Natural killer cell (primary cell): ENCODE results near the gene GJA9. TPM values are rescaled to one million over a fixed set of nuclear protein-coding genes. Genes with fewer than 3 reads are reported as not detected.
A peak's percentile ranks its signal among the peaks of the same experiment; 100 is the strongest.

Experiments
- ATAC-seq, 3 donors: fragments of 150-1000 bp in 2 of 3; fragments of 200-7000 bp in 1 of 3; cut with Tn5 transposase; 1 replicate in 1 of 3; 2 replicates in 2 of 3; pipeline ENCODE4 v1.10.0; 2021; ENCODE audit warnings: mild to moderate bottlenecking in 2 of 3, moderate library complexity in 2 of 3
- DNase-seq, 2 donors: peaks; one replicate each; pipeline versions ENCODE4 v3.0.0 to v3.0.0-alpha.2; 2013 to 2021; ENCODE audit warnings: mixed read lengths in 1 of 2
- H3K27ac ChIP-seq: one replicate; pipeline ENCODE4 v1.5.1; 2013; ENCODE audit warnings: mild to moderate bottlenecking, low read length
- H3K27me3 ChIP-seq: one replicate; pipeline ENCODE4 v1.6.1; 2013; ENCODE audit warnings: low read length; ENCODE audit not compliant: control insufficient read depth, insufficient read depth
- H3K36me3 ChIP-seq: one replicate; pipeline ENCODE4 v1.6.1; 2013; ENCODE audit warnings: low read length; ENCODE audit not compliant: control insufficient read depth, insufficient read depth
- H3K4me1 ChIP-seq: one replicate; pipeline ENCODE4 v1.6.1; 2013; ENCODE audit warnings: low read length; ENCODE audit not compliant: control insufficient read depth, insufficient read depth
- H3K4me3 ChIP-seq: one replicate; pipeline ENCODE4 v1.5.1; 2013; ENCODE audit warnings: low read length
- H3K9me3 ChIP-seq: one replicate; pipeline ENCODE4 v1.6.1; 2013; ENCODE audit warnings: low read length; ENCODE audit not compliant: control insufficient read depth, insufficient read depth
- H3K27ac Mint-ChIP-seq, 2 donors: one replicate each; pipeline ENCODE4 v1.8.0; 2022; ENCODE audit warnings: mild to moderate bottlenecking in 2 of 2, mixed read lengths in 2 of 2, moderate library complexity in 1 of 2
- H3K27me3 Mint-ChIP-seq, 2 donors: one replicate each; pipeline ENCODE4 v1.8.0; 2022; ENCODE audit warnings: low read depth in 2 of 2, mixed read lengths in 2 of 2
- H3K36me3 Mint-ChIP-seq: one replicate; pipeline ENCODE4 v1.8.0; 2022; ENCODE audit warnings: mixed read lengths
- H3K4me1 Mint-ChIP-seq, 2 donors: one replicate each; pipeline ENCODE4 v1.8.0; 2022; ENCODE audit warnings: mixed read lengths in 2 of 2
- H3K4me3 Mint-ChIP-seq: one replicate; pipeline ENCODE4 v1.8.0; 2022; ENCODE audit warnings: mild to moderate bottlenecking, moderate library complexity, mixed read lengths
- H3K9me3 Mint-ChIP-seq, 2 donors: one replicate each; pipeline ENCODE4 v1.8.0; 2022; ENCODE audit warnings: mixed read lengths in 2 of 2
- CTCF ChIP-seq: fragments of 200-600 bp; IDR thresholded peaks from one replicate; pipeline ENCODE4 v1.8.0; 2022; ENCODE audit warnings: antibody characterized with exemption
- WGBS: methylation state at CpG from one replicate; pipeline ENCODE4 v1.1.7; 2013; ENCODE audit warnings: missing lambda C conversion rate; ENCODE audit not compliant: insufficient coverage; 5-methylcytosine and 5-hydroxymethylcytosine counted together
- intact Hi-C: fragments of 100-400 bp; cut with micrococcal nuclease; formaldehyde crosslinking; loops from one replicate; pipeline ENCODE4 v1.14.2; 2022
- total RNA-seq, 4 donors: library from RNA; stranded (reverse); fragments of 120-200 nt in 1 of 4; gene quantifications; one replicate each; pipeline versions ENCODE4 v1.2.3 to v1.2.4, GENCODE V29; 2013 to 2022

Gene GJA9
- total RNA-seq, 3 donors from 2014 or later (not counting 1 experiment from before 2014, with no cell fraction given): not detected

- peak; percentile 96 to 99 for DNase-seq
- peak within 1 kb of the TSS; percentile 65 for H3K27ac ChIP-seq
- WGBS: under 1% methylated on average over 68 of the region's 69 CpGs
Observed at GRCh38 chr1:38873027-38873969, 8.1 kb downstream of the GJA9 start, which contains the start of gene MYCBP. Gene MYCBP, minus strand, starts transcription at chr1:38873348. Its CDS starts 43 bp downstream, at chr1:38873305.

GRCh38 chr1:38872401-38873026 is 8.9 kb downstream of the GJA9 start:
- H3K9me3 Mint-ChIP-seq: no peaks in the 10 kb centered on the region
- peak overlapping the region; percentile 59 for H3K27ac ChIP-seq
- ATAC-seq (peak; percentile 0 to 41 (median 1)), DNase-seq (peak in 1 of 2 donors; percentile 57)
- H3K36me3 ChIP-seq: no peaks in the 10 kb centered on the region
- H3K9me3 ChIP-seq: no peaks in the 10 kb centered on the region
- no peaks in the 10 kb centered on the region for H3K27me3 ChIP-seq
- no peak for TF ChIP-seq CTCF
- 2% methylated on average over 24 of the region's 25 CpGs for WGBS
- peak overlapping the region; percentile 84 to 89 for H3K27ac Mint-ChIP-seq
- H3K36me3 Mint-ChIP-seq: no peaks in the 10 kb centered on the region
- intact Hi-C loops: loop anchor here (1.0 to 5.0 kb wide), 2 partner anchors 13 to 155 kb away; partner anchors contain the start of genes NDUFS5 and RRAGC
- H3K4me3 ChIP-seq: peak overlapping the region; percentile 80
- H3K4me3 Mint-ChIP-seq: peak overlapping the region; percentile 89
- peaks cover 13% of the 10 kb centered on the region for H3K4me1 ChIP-seq
- H3K27me3 Mint-ChIP-seq: no peaks in the 10 kb centered on the region
- H3K4me1 Mint-ChIP-seq: peaks cover 28 to 31% of the 10 kb centered on the region in 2 donors

More at GRCh38 chr1:38873027-38873969, 8.1 kb downstream of the GJA9 start, which contains the start of gene MYCBP:
- no peaks in the 10 kb centered on the region for H3K9me3 Mint-ChIP-seq
- Histone ChIP-seq H3K27me3 (no peaks in the 10 kb centered on the region), H3K36me3 (no peaks in the 10 kb centered on the region), H3K9me3 (no peaks in the 10 kb centered on the region), H3K4me3 (peak within 1 kb of the TSS; percentile 80), H3K4me1 (peaks cover 13% of the 10 kb centered on the region)
- intact Hi-C loops: loop anchor here (1.0 to 5.0 kb wide), 2 partner anchors 14 to 154 kb away; partner anchors contain the start of genes NDUFS5 and RRAGC
- no peak for TF ChIP-seq CTCF
- H3K4me3 Mint-ChIP-seq: peak within 1 kb of the TSS; percentile 89
- no peaks in the 10 kb centered on the region for H3K27me3 Mint-ChIP-seq
- peak; percentile 98 to 99 (median 99) for ATAC-seq
- peak within 1 kb of the TSS; percentile 84 to 89 for H3K27ac Mint-ChIP-seq
- H3K36me3 Mint-ChIP-seq: no peaks in the 10 kb centered on the region
- peaks cover 22 to 25% of the 10 kb centered on the region in 2 donors for H3K4me1 Mint-ChIP-seq

- intact Hi-C loops: loop anchor here (5.0 kb wide), 1 partner anchor 156 kb away; the partner anchor contains the start of gene NDUFS5
- ATAC-seq (no peak), DNase-seq (no peak)
- Mint-ChIP-seq H3K4me1 (peaks cover 28 to 31% of the 10 kb centered on the region in 2 donors), H3K27me3 (no peaks in the 10 kb centered on the region), H3K4me3 (peak overlapping the region; percentile 29), H3K9me3 (no peaks in the 10 kb centered on the region), H3K27ac (peak overlapping the region in 1 of 2 donors; percentile 84), H3K36me3 (no peaks in the 10 kb centered on the region)
- peaks cover 4% of the 10 kb centered on the region for H3K36me3 ChIP-seq
- 92% methylated on average over 8 of the region's 8 CpGs for WGBS
- H3K9me3 ChIP-seq: no peaks in the 10 kb centered on the region
- TF ChIP-seq CTCF: no peak
- no peak overlapping the region for H3K4me3 ChIP-seq
- peaks cover 13% of the 10 kb centered on the region for H3K4me1 ChIP-seq
- H3K27me3 ChIP-seq: no peaks in the 10 kb centered on the region
- H3K27ac ChIP-seq: no peak overlapping the region
Observed at GRCh38 chr1:38870996-38871395, 10.4 kb downstream of the GJA9 start.
